Fibroblast of pulmonary artery (primary cell): ENCODE data around the gene PDZRN3.

Experiments used
- DNase-seq: peaks from one replicate; pipeline ENCODE4 v3.0.0-alpha.2; 2010; ENCODE audit warnings: low read depth
- H3K4me3 ChIP-seq: replicated peaks from 2 replicates; pipeline ENCODE4 v1.5.1; 2011; ENCODE audit warnings: low read depth, mild to moderate bottlenecking, control low read depth, low read length, moderate library complexity
- CTCF ChIP-seq: IDR thresholded peaks from 2 replicates; pipeline ENCODE4 v1.5.1; 2011; ENCODE audit warnings: mild to moderate bottlenecking, control low read depth, low read length, inconsistent platforms; ENCODE audit errors: missing control alignments

The PDZRN3 gene

GRCh38 chr3:73624821-73625665 lies at the start of gene PDZRN3:
TSS of gene PDZRN3 (minus strand) at chr3:73624941.
- no peak for TF ChIP-seq CTCF
- peak within 1 kb of the TSS; percentile 63 for H3K4me3 ChIP-seq
- DNase-seq, result peak; percentile 68

GRCh38 chr3:73674280-73674679 lies 49.5 kb upstream of the PDZRN3 start:
- no peak for TF ChIP-seq CTCF
- no peak overlapping the region for H3K4me3 ChIP-seq
- peak; percentile 16 for DNase-seq

GRCh38 chr3:73669260-73669659 lies 44.5 kb upstream of the PDZRN3 start:
- H3K4me3 ChIP-seq, result no peak overlapping the region
- peak; percentile 8 for DNase-seq
- TF ChIP-seq CTCF, result no peak

- no peak for DNase-seq
- no peak for TF ChIP-seq CTCF
- H3K4me3 ChIP-seq, result no peak overlapping the region
These were observed 43.6 kb upstream of the PDZRN3 start for GRCh38 chr3:73668391-73668790.

GRCh38 chr3:73667889-73668288 lies 43.1 kb upstream of the PDZRN3 start:
- H3K4me3 ChIP-seq, result no peak overlapping the region
- no peak for TF ChIP-seq CTCF
- DNase-seq, result no peak

- DNase-seq, result no peak
- no peak for TF ChIP-seq CTCF
- H3K4me3 ChIP-seq, result no peak overlapping the region
These were observed 40.5 kb upstream of the PDZRN3 start for GRCh38 chr3:73665286-73665685.

- no peak for TF ChIP-seq CTCF
- no peak for DNase-seq
- H3K4me3 ChIP-seq, result no peak overlapping the region
These were observed 39.6 kb upstream of the PDZRN3 start for GRCh38 chr3:73664389-73664788.
